MM.1S (cell line): ENCODE results near the gene IBTK.

ENCODE experiments used
- DNase-seq: peaks from one replicate; pipeline ENCODE4 v3.0.0-alpha.2; 2015
- H2AFZ ChIP-seq: fragments of 300-600 bp; sonication (generic); 2 replicates; pipeline ENCODE4 v1.6.0; 2016; ENCODE audit warnings: antibody characterized with exemption, low read length
- H3F3A ChIP-seq: fragments of 300-600 bp; sonication (generic); 2 replicates; pipeline ENCODE4 v1.6.1; 2016; ENCODE audit warnings: mild to moderate bottlenecking, antibody characterized with exemption, low read length, moderate library complexity, mixed read lengths; ENCODE audit not compliant: insufficient read depth
- H3K27ac ChIP-seq: fragments of 300-600 bp; sonication (generic); 2 replicates; pipeline ENCODE4 v1.5.1; 2016; ENCODE audit warnings: mild to moderate bottlenecking, low read length
- H3K27me3 ChIP-seq: fragments of 300-600 bp; sonication (generic); replicated peaks from 2 replicates; pipeline ENCODE4 v1.6.0; 2016; ENCODE audit warnings: low read length; ENCODE audit not compliant: insufficient read depth
- H3K36me3 ChIP-seq: fragments of 300-600 bp; sonication (generic); replicated peaks from 2 replicates; pipeline ENCODE4 v1.6.1; 2016; ENCODE audit warnings: mild to moderate bottlenecking, low read length, mixed read lengths; ENCODE audit not compliant: insufficient read depth
- H3K4me1 ChIP-seq: fragments of 300-600 bp; sonication (generic); 2 replicates; pipeline ENCODE4 v1.6.1; 2016; ENCODE audit warnings: low read length, mixed read lengths
- H3K4me2 ChIP-seq: fragments of 300-600 bp; sonication (generic); 2 replicates; pipeline ENCODE4 v1.6.0; 2016; ENCODE audit warnings: low read depth, low read length
- H3K4me3 ChIP-seq: fragments of 300-600 bp; sonication (generic); 2 replicates; pipeline ENCODE4 v1.5.1; 2016; ENCODE audit warnings: low read length, mixed read lengths
- H3K79me2 ChIP-seq: fragments of 300-600 bp; sonication (generic); 2 replicates; pipeline ENCODE4 v1.6.1; 2016; ENCODE audit warnings: mixed run types, low read length, mixed read lengths
- H3K9ac ChIP-seq: fragments of 300-600 bp; sonication (generic); 2 replicates; pipeline ENCODE4 v1.6.1; 2016; ENCODE audit warnings: low read length, mixed read lengths
- H3K9me2 ChIP-seq: fragments of 300-600 bp; sonication (generic); replicated peaks from 2 replicates; pipeline ENCODE4 v1.6.1; 2016; ENCODE audit warnings: mild to moderate bottlenecking, low read length, mixed read lengths; ENCODE audit not compliant: insufficient read depth
- H3K9me3 ChIP-seq: fragments of 300-600 bp; sonication (generic); replicated peaks from 2 replicates; pipeline ENCODE4 v1.6.1; 2016; ENCODE audit warnings: mild to moderate bottlenecking, low read length, mixed read lengths; ENCODE audit not compliant: insufficient read depth
- H4K20me1 ChIP-seq: fragments of 300-600 bp; sonication (generic); 2 replicates; pipeline ENCODE4 v1.6.1; 2016; ENCODE audit warnings: mild to moderate bottlenecking, low read length, moderate library complexity, mixed read lengths; ENCODE audit not compliant: insufficient read depth
- CTCF ChIP-seq: fragments of 300-600 bp; sonication (generic); IDR thresholded peaks from 2 replicates; pipeline ENCODE4 v1.5.1; 2016; ENCODE audit warnings: antibody characterized with exemption, low read length, mixed read lengths
- EZH2 ChIP-seq: fragments of 300-600 bp; sonication (generic); optimal IDR thresholded peaks from 2 replicates; pipeline ENCODE3; 2017; ENCODE audit warnings: low read depth, mild to moderate bottlenecking, antibody characterized with exemption, low read length, mixed read lengths
- EZH2phosphoT487 ChIP-seq: fragments of 300-600 bp; sonication (generic); IDR thresholded peaks from 2 replicates; pipeline ENCODE4 v1.6.1; 2018; ENCODE audit warnings: antibody characterized with exemption, low read length

IBTK gene

GRCh38 chr6:82275686-82276085, 28.1 kb upstream of the IBTK start:
- H3K9ac ChIP-seq = no peak overlapping the region
- H3K9me2 ChIP-seq = no peaks in the 10 kb centered on the region
- no peak overlapping the region for H3K4me2 ChIP-seq
- H3K4me1 ChIP-seq = no peaks in the 10 kb centered on the region
- no peaks in the 10 kb centered on the region for H3F3A ChIP-seq
- no peaks in the 10 kb centered on the region for H3K79me2 ChIP-seq
- no peaks in the 10 kb centered on the region for H4K20me1 ChIP-seq
- no peak overlapping the region for H3K4me3 ChIP-seq
- H3K36me3 ChIP-seq = no peaks in the 10 kb centered on the region
- H2AFZ ChIP-seq = no peak overlapping the region
- no peak for DNase-seq
- H3K9me3 ChIP-seq = no peaks in the 10 kb centered on the region
- TF ChIP-seq EZH2 (no peak), EZH2phosphoT487 (no peak), CTCF (no peak)
- no peaks in the 10 kb centered on the region for H3K27me3 ChIP-seq
- no peak overlapping the region for H3K27ac ChIP-seq

GRCh38 chr6:82273295-82273694, 25.8 kb upstream of the IBTK start:
- no peaks in the 10 kb centered on the region for H3K9me2 ChIP-seq
- no peak overlapping the region for H3K9ac ChIP-seq
- H2AFZ ChIP-seq = no peak overlapping the region
- H3K4me1 ChIP-seq = no peaks in the 10 kb centered on the region
- H4K20me1 ChIP-seq = no peaks in the 10 kb centered on the region
- H3K36me3 ChIP-seq = no peaks in the 10 kb centered on the region
- no peak overlapping the region for H3K4me2 ChIP-seq
- no peak overlapping the region for H3K27ac ChIP-seq
- H3K27me3 ChIP-seq = no peaks in the 10 kb centered on the region
- H3K4me3 ChIP-seq = no peak overlapping the region
- no peak for DNase-seq
- H3K9me3 ChIP-seq = no peaks in the 10 kb centered on the region
- no peaks in the 10 kb centered on the region for H3K79me2 ChIP-seq
- no peaks in the 10 kb centered on the region for H3F3A ChIP-seq
- TF ChIP-seq CTCF (no peak), EZH2phosphoT487 (no peak)

GRCh38 chr6:82270881-82271635, 23.5 kb upstream of the IBTK start:
- Histone ChIP-seq H3K4me3 (no peak overlapping the region), H4K20me1 (no peaks in the 10 kb centered on the region), H3K4me1 (no peaks in the 10 kb centered on the region), H3F3A (no peaks in the 10 kb centered on the region), H3K27me3 (no peaks in the 10 kb centered on the region), H3K9me3 (no peaks in the 10 kb centered on the region), H2AFZ (no peak overlapping the region), H3K79me2 (no peaks in the 10 kb centered on the region), H3K9ac (no peak overlapping the region), H3K27ac (no peak overlapping the region), H3K9me2 (no peaks in the 10 kb centered on the region), H3K36me3 (no peaks in the 10 kb centered on the region), H3K4me2 (no peak overlapping the region)
- DNase-seq = peak; percentile 53
- TF ChIP-seq EZH2phosphoT487 = no peak
- TF ChIP-seq EZH2 = no peak
- TF ChIP-seq CTCF = peak; percentile 58
